Esophagus (tissue), 2 donors: ENCODE results near the gene MIEN1. TPM values are rescaled to one million over a fixed set of nuclear protein-coding genes. Genes with fewer than 3 reads are reported as not detected.
"Not testable (repeated sequence)": the region's sequence is repeated elsewhere in the genome, so short reads cannot be mapped to it uniquely, and the experiment has no call there.

Experiments
- H3K27ac ChIP-seq, 2 donors: one replicate each; pipeline ENCODE4 v1.5.1; 2013; ENCODE audit warnings: low read depth in 2 of 2, mild to moderate bottlenecking in 2 of 2, inconsistent platforms in 1 of 2, low read length in 1 of 2, moderate library complexity in 1 of 2
- H3K27me3 ChIP-seq, 2 donors: one replicate each; pipeline ENCODE4 v1.6.1; 2013; ENCODE audit warnings: low read length in 2 of 2, control low read depth in 1 of 2, mild to moderate bottlenecking in 1 of 2; ENCODE audit not compliant: insufficient read depth in 2 of 2, control insufficient read depth in 1 of 2
- H3K36me3 ChIP-seq, 2 donors: one replicate each; pipeline ENCODE4 v1.6.1; 2013; ENCODE audit warnings: low read length in 1 of 2; ENCODE audit not compliant: control insufficient read depth in 2 of 2, insufficient read depth in 2 of 2
- H3K4me1 ChIP-seq, 2 donors: one replicate each; pipeline ENCODE4 v1.6.1; 2013; ENCODE audit warnings: low read length in 1 of 2; ENCODE audit not compliant: control insufficient read depth in 2 of 2, insufficient read depth in 2 of 2
- H3K4me3 ChIP-seq, 2 donors: one replicate each; pipeline ENCODE4 v1.5.1; 2013; ENCODE audit warnings: low read length in 2 of 2, mild to moderate bottlenecking in 2 of 2, low read depth in 1 of 2, moderate library complexity in 1 of 2
- H3K9me3 ChIP-seq, 2 donors: one replicate each; pipeline ENCODE4 v1.6.1; 2013; ENCODE audit warnings: mild to moderate bottlenecking in 2 of 2, low read depth in 1 of 2, low read length in 1 of 2, moderate library complexity in 1 of 2; ENCODE audit not compliant: control insufficient read depth in 2 of 2, insufficient read depth in 1 of 2
- WGBS, 2 donors: extraction: QIAGEN DNeasy Blood & Tissue Kit; methylation state at CpG; one replicate each; pipeline ENCODE4 v1.1.7; 2013; 5-methylcytosine and 5-hydroxymethylcytosine counted together
- polyA plus RNA-seq, 2 donors: library from polyadenylated mRNA; stranded (reverse); fragments of 200-250 nt; gene quantifications; one replicate each; pipeline ENCODE4 v1.2.3, GENCODE V29; 2013
- donor health status: healthy with polysubstance abuse.
- donor health status: Bipolar disorder and iron deficiency.

Gene MIEN1
- polyA plus RNA-seq, 2 donors = 57.5 to 98.6 TPM

- H3K27ac ChIP-seq = no peak overlapping the region
- H3K4me3 ChIP-seq = no peak overlapping the region
- H3K36me3 ChIP-seq = no peaks in the 10 kb centered on the region
- H3K27me3 ChIP-seq = no peaks in the 10 kb centered on the region
- no peaks in the 10 kb centered on the region for H3K9me3 ChIP-seq
- WGBS, 2 donors = 41 to 65% methylated on average over 3 of the region's 3 CpGs
- no peaks in the 10 kb centered on the region for H3K4me1 ChIP-seq
These were observed 36.8 kb upstream of the MIEN1 start for GRCh38 chr17:39767147-39767546.

GRCh38 chr17:39765766-39766165 is 35.4 kb upstream of the MIEN1 start:
- no peaks in the 10 kb centered on the region for H3K36me3 ChIP-seq
- H3K27ac ChIP-seq = no peak overlapping the region
- H3K9me3 ChIP-seq = no peaks in the 10 kb centered on the region
- no peak overlapping the region for H3K4me3 ChIP-seq
- no peaks in the 10 kb centered on the region for H3K4me1 ChIP-seq
- WGBS, 2 donors = 90 to 95% methylated on average over 18 of the region's 18 CpGs
- H3K27me3 ChIP-seq = no peaks in the 10 kb centered on the region

GRCh38 chr17:39765175-39765574 is 34.8 kb upstream of the MIEN1 start:
- H3K4me1 ChIP-seq = no peaks in the 10 kb centered on the region
- H3K27ac ChIP-seq = no peak overlapping the region
- no peaks in the 10 kb centered on the region for H3K27me3 ChIP-seq
- no peak overlapping the region for H3K4me3 ChIP-seq
- no peaks in the 10 kb centered on the region for H3K36me3 ChIP-seq
- no peaks in the 10 kb centered on the region for H3K9me3 ChIP-seq
- WGBS, 2 donors = 59 to 68% methylated on average over 3 of the region's 3 CpGs

GRCh38 chr17:39764171-39764570 is 33.8 kb upstream of the MIEN1 start:
- not testable (repeated sequence) for H3K9me3 ChIP-seq

GRCh38 chr17:39763051-39763820 is 32.9 kb upstream of the MIEN1 start:
- Histone ChIP-seq H3K27ac (no peak overlapping the region), H3K9me3 (no peaks in the 10 kb centered on the region)
- 57 to 67% methylated on average over 5 of the region's 5 CpGs for WGBS, 2 donors

More at GRCh38 chr17:39764171-39764570, 33.8 kb upstream of the MIEN1 start:
- H3K27me3 ChIP-seq, H3K27ac ChIP-seq, H3K36me3 ChIP-seq, H3K4me3 ChIP-seq, H3K4me1 ChIP-seq: not testable (repeated sequence)
- WGBS, 2 donors = 71% methylated on average over 3 of the region's 3 CpGs

GRCh38 chr17:39761861-39762496 is 31.6 kb upstream of the MIEN1 start:
- Histone ChIP-seq H3K4me3 (no peak overlapping the region), H3K9me3 (no peaks in the 10 kb centered on the region), H3K4me1 (no peaks in the 10 kb centered on the region), H3K36me3 (no peaks in the 10 kb centered on the region), H3K27me3 (no peaks in the 10 kb centered on the region), H3K27ac (no peak overlapping the region)
- 93 to 95% methylated on average over 10 of the region's 10 CpGs for WGBS, 2 donors

More at GRCh38 chr17:39763051-39763820, 32.9 kb upstream of the MIEN1 start:
- Histone ChIP-seq H3K36me3 (no peaks in the 10 kb centered on the region), H3K4me1 (no peaks in the 10 kb centered on the region), H3K4me3 (no peak overlapping the region), H3K27me3 (no peaks in the 10 kb centered on the region)

GRCh38 chr17:39759204-39759603 is 28.9 kb upstream of the MIEN1 start:
- Histone ChIP-seq H3K4me1 (peaks cover 0 to 2% of the 10 kb centered on the region in 2 donors), H3K27me3 (no peaks in the 10 kb centered on the region), H3K27ac (no peak overlapping the region), H3K9me3 (no peaks in the 10 kb centered on the region), H3K36me3 (no peaks in the 10 kb centered on the region), H3K4me3 (no peak overlapping the region)
- WGBS, 2 donors = 82 to 88% methylated on average over 5 of the region's 5 CpGs

- Histone ChIP-seq H3K4me1 (peaks cover 0 to 6% of the 10 kb centered on the region in 2 donors), H3K4me3 (no peak overlapping the region), H3K27me3 (no peaks in the 10 kb centered on the region), H3K27ac (no peak overlapping the region), H3K9me3 (no peaks in the 10 kb centered on the region), H3K36me3 (no peaks in the 10 kb centered on the region)
- 62 to 63% methylated on average over 12 of the region's 12 CpGs for WGBS, 2 donors
These were observed 27.9 kb upstream of the MIEN1 start for GRCh38 chr17:39757931-39758873.

GRCh38 chr17:39757176-39757662 is 26.9 kb upstream of the MIEN1 start:
- Histone ChIP-seq H3K27ac (no peak overlapping the region), H3K9me3 (no peaks in the 10 kb centered on the region), H3K27me3 (no peaks in the 10 kb centered on the region), H3K36me3 (no peaks in the 10 kb centered on the region), H3K4me1 (peaks cover 0 to 9% of the 10 kb centered on the region in 2 donors), H3K4me3 (no peak overlapping the region)
- WGBS, 2 donors = 79 to 86% methylated on average over 4 of the region's 4 CpGs
